Activated CD4-positive, alpha-beta T cell treated with anti-CD3 and anti-CD28 coated beads for 48 hours (primary cell): Measurements from ENCODE around the gene USP48.
"Not testable (repeated sequence)": the region's sequence is repeated elsewhere in the genome, so short reads cannot be mapped to it uniquely, and the experiment has no call there.

ENCODE experiments used
- DNase-seq: peaks from one replicate; pipeline ENCODE4 v3.0.0-alpha.2; 2020

USP48 gene

GRCh38 chr1:21685946-21686678 lies 96.8 kb downstream of the USP48 start:
- DNase-seq = no peak

- no peak for DNase-seq
Observed at GRCh38 chr1:21681426-21681825, 101.5 kb downstream of the USP48 start.

GRCh38 chr1:21680918-21681317 lies 102.0 kb downstream of the USP48 start:
- no peak for DNase-seq

DNA sequence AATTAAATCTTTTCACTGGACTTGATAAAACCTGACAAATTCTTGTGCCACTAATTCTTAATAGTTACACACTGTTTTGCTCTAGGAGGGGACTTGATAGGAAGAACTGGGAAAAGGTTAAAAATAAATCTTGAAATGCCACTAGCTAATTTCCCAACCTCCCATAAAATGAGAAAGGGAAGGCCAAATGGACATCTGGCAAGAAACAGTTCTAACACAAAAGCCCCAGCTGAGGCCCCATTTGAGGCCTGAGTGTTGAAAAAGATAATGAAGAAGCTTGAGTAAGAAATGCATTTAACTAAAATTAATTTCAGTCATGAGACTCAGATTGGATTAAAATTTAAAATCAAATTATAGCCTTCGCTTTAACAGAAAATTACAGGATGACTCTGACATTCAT lies 102.6 kb downstream of the USP48 start:
- DNase-seq = no peak

DNA sequence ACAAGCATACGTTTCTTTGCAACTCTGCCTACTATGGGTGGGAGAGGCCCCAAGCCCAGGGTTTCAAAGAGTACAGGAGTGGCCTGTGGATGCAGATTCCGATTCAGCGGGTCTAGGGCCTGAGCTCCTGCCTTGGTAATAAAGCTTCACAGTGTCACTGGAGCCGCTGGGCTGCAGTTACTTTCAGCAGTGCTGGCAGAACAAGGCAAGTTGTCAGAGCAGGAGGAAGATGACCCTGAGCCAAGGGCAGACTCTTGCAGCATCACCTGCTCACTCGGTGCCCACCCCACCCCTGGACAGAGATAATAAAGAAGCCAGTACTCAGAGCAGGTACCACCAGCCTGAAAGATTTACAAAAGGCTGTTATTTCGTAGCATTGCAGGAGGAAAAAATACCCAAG lies 105.8 kb downstream of the USP48 start:
- no peak for DNase-seq

DNA sequence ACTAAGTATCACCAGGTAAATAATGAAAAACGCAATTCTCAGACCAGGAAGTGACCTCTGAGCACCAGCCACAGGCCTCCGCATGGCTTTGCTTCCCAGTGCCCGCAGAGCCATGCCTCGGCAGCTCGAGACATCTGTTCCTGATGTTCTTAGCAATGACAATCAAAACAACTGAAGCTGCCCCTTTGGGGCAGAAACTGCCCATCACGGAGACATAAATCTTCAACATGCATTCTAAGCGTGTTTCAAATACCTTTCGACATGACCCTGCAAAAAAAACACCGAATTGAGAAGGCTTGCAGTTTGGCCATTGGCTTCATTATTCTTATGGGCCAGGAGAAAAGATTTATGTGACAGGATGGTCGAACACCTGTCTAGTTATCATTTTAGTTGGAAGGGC lies 108.0 kb downstream of the USP48 start:
- DNase-seq = no peak

GRCh38 chr1:21673853-21674252 lies 109.1 kb downstream of the USP48 start:
- not testable (repeated sequence) for DNase-seq

- no peak for DNase-seq
Observed at GRCh38 chr1:21673277-21673780, 109.6 kb downstream of the USP48 start.

- DNase-seq = no peak
Observed at GRCh38 chr1:21672478-21673276, 110.3 kb downstream of the USP48 start.

GRCh38 chr1:21671915-21672314 lies 111.0 kb downstream of the USP48 start:
- DNase-seq = no peak

DNA sequence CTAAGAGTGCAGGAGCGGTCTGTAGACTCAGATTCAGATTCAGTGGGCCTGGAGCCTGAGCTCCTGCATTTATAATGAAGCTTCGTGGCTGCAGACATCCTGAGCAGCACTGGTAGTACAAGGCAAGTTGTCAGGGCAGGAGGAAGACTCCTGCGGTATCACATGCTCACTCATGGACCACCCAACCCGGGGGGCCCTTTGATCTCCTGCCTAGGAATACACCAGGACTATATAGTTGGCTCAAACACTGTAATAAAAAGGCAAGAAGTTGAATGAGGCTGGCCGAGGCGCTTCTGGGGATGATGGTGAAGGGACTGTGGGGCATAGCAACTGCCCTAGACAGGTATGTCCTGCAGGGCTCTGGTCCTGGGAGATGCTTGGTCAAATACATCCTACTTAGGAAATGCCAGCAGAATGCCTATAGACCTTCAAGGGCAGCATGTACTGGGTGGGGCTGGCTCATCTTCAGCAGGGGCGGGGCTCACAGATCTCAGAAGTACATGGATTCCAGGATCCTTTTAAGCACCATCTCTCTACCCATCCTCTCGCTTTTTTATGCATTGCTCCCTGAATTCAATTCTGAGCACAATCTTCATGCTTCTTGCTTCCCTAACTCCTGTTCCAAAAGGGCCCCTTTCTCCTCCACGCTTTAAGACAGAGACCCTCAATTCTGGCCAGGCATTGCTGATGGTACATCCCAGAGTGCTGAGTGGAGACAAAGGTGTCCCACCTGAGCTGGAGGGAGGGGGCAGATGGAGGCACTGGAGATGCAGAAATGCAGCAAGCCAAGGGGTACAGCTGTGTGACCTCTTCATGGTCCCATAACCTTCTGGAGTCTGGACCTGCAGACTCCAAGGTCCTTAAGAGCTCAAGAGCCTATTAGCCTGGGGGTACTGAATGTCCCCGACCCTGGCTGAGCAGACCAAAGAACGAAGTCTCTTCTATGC lies 111.7 kb downstream of the USP48 start:
- DNase-seq = no peak

GRCh38 chr1:21670059-21670881 lies 112.7 kb downstream of the USP48 start:
- DNase-seq = no peak

DNA sequence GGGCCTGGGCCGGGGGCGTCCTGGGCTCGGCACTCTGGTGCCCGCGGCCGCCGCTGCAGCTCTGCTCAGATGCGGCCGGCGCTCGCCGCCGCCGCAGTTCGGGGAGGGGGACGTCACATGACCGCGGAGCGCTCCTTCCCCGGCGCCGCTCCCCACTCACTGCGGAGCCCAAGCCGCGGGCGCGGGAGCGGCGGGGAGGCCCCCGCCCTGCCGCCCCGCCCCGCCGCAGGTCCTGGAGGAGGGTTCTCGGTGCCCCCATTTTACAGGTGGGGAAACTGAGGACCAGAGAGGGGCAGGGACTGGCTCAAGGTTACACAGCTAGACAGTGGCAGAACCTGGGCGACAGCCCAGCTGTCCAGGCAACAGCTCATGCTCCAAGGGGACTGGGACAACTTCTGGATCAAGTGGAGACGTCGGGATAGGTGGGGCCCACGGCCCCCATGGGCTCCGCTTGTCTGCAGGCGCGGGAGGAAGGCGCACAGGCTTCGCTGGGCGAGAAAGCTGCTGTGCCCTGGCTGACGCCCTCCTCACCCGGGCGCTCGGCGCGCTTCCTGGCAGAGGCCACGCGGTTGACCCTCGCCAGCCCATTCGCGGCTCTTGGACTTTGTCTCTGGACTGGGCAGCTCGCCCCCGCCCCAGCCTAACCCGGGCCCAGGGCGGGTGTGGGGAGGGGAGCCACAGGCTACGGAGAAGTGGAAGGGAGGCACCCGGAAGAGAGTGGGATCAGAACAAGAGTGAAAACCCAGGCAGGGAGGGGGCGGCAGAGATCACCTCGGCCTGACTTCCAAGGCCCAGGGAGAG lies 113.5 kb downstream of the USP48 start, which contains the start of gene RAP1GAP:
Gene RAP1GAP (minus strand): TSS at position 100 of the 801 bp plus-strand sequence. CDS start 49,325 bp downstream, outside the sequence.
- DNase-seq = peak; percentile 47

- no peak for DNase-seq
Observed at GRCh38 chr1:21668951-21669257, 114.0 kb downstream of the USP48 start.

DNA sequence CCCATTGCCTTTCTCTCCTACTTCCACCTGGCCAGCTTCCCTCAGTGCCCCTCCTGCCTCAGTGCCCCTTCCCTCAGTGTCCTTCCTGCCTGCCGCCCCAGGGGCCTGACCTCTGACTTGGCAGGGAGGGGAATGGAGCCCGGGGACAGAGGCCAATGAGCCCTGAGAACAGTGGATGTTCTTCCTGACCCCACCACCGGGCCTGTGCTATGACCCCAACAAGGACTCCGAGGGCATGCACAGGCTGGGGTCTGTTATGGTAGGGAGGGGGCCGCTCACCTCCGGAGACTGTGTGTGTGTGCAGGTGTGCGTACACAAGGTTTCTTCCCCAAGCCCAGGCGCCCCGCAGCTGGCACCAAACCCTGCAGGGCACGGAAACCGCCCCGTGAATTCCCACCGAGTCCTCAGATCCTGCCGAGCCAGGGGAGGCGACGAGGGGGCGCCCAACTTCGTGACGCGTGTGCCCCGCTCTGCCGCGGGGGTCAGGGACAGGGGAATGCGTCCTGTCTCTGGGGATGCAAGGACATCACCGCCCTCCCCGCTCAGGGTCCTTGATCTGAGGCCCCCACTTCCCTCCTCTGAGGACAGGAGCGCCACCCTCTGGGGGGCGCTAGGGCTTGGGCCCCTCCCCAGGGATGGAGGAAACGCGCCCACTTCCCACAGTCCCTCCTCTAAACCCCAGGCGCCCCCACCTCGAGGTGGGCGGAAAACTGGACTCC lies 114.6 kb downstream of the USP48 start:
- no peak for DNase-seq

DNA sequence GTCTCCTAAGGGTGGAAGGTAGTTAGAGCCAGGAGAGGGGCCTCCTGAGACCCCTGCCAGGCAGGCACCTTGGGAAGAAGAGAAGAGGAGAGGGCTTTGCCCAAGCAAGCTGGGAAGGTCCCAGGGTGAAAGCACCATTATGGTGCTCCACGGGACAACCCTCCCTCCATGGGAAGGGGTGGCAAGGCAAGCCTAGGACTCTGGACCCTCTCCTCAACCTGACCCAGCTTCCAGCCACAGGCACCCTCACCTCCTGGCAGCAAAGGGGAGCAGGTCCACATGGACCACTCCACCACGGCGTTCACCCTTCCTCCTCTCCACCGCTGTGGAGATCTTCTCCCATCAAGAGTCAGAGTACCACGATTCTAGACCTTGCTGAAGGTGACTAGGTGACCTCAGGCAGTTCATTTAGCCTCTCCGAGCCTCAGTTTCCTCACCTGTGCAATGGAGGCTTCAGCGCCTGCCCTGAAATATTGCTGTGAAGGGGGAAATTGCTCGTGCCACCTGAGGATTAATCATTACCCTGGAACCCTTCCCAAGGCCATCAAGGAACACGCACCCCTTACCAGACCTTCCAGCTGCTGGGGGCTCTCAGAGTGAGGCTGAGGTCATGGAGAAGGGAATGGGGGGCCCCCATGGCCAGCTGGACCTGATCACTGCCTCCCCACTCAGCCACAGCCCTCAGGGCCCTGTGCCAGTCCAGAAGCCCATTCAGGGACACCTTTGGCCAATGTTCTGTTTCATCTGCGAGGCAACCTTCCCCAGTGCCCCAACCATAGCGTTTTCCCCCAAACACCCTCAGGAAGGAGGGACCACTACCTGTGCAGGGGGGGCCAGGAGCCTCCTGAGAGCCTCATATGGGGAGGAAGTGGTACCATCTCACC lies 115.4 kb downstream of the USP48 start:
- DNase-seq = no peak

GRCh38 chr1:21666576-21667320 lies 116.2 kb downstream of the USP48 start:
- DNase-seq = no peak

DNA sequence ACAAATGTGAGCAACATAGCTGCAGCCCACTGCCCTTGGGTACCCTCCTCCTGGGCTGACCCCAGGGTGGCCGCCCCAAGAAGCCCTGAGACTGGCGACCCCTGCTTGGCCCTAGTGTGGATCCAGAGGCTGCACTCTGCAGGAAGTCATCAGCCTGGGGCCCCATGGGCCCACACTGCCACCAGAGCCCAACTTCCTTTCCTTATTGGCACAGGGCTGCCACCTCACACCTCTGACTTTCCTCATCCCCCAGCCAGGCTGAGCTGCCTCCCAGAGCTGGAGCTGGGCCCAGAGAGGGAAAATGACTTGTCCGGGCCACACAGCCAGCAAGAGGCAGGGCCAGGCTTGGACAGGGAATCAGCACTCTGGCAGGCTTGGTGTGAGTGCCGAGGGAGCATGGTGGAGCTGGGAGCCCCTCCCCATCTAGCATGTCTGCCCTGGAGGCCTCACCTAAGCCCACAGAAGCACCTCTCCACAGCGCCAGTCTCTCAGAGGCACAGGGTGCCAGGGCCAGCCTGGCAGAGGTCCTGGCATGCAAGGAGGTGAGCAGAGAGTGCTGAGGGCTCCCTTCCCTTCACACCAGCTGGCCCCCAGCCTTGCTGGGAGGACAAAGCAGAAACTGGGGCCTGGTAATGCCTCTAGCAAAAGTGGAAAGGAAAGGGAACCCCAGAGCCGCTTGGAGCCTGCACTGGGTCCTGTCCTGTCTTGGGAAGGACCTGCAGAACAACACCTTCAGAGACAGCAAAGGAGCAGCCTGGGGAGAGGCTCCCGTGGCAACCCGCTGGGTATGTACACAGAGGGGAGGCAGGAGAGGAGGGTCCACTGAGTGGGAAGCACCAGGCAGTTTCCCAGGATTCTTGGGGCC lies 117.0 kb downstream of the USP48 start:
- DNase-seq = no peak
